ENCODE data around the gene SAT1.

DNA sequence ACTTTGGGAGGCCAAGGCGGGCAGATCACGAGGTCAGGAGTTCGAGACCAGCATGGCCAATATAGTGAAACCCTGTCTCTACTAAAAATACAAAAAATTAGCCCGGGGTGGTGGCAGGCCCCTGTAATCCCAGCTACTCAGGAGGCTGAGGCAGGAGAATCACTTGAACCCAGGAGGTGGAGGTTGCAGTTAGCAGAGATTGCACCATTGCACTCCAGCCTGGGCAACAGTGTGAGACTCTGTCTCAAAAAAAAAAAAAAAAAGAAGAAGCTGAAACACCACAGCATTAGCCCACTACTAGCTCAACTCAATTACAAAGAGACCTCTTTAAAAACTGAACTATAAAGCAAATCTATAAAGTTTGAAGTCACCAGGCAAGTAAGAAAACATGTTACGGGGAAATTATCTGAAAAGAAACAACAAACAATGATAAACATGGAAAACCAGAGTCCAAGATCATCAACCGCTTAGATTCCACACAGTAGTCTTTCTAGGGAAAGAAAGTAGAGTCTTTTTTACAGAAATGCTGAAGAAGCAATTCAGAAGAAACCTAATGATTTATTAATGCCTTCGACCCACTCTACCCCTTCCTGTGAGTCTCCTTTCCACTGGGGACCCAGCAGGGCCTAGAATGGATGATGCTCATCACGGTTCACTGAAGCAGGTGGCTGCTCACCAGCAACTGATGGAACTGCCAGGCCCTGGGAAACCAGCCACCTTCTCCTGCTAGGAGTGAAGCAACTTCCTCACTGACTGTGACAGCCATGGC is 6.6 kb downstream of the SAT1 start:
- TF ChIP-seq CTCF (IDR thresholded peaks at IDR 0.05) (no peak), POLR2A (IDR thresholded peaks at IDR 0.05) (peak in 1 of 3 donors; percentile 23)

All from body of pancreas (tissue), 4 donors.